Endothelial cell of umbilical vein (primary cell): ENCODE results near the gene SRD5A2. TPM values are rescaled to one million over a fixed set of nuclear protein-coding genes. Genes with fewer than 3 reads are reported as not detected.

Source experiments
- BruUV-seq: library from RNA; stranded (reverse); fragments of 400-500 nt; replicated peaks from 2 replicates; lab custom pipeline; 2021; lab: Mats Ljungman, UMichigan
- CTCF ChIA-PET: fragments of 300-600, 350-600 bp; sonication (Branson Sonifier 250); formaldehyde crosslinking; loops from one replicate; lab custom pipeline; 2021; ENCODE audit warnings: antibody characterized with exemption, inconsistent platforms; lab: Charles Lee
- POLR2A ChIA-PET: fragments of 300-600, 350-600 bp; sonication (Branson Sonifier 250); formaldehyde crosslinking; loops from one replicate; lab custom pipeline; 2021; ENCODE audit warnings: antibody characterized with exemption, inconsistent platforms; lab: Charles Lee
- DNase-seq: peaks from one replicate; pipeline ENCODE4 v3.0.0-alpha.2; 2011; ENCODE audit warnings: low read depth, low spot score
- FAIRE-seq: peaks from 2 replicates; lab custom pipeline; 2011; peaks lifted over from hg19 to GRCh38; lab: Jason Lieb, UNC
- H2AFZ ChIP-seq: 2 replicates; pipeline ENCODE4 v1.6.0; 2012; ENCODE audit warnings: low read depth, low read length, control low read depth, inconsistent platforms
- H3K27ac ChIP-seq: 2 replicates; pipeline ENCODE4 v1.5.1; 2011; ENCODE audit warnings: low read depth, mild to moderate bottlenecking, control low read depth, low read length, moderate library complexity; ENCODE audit not compliant: insufficient read depth
- H3K27me3 ChIP-seq, 2 experiments: 2 replicates each; pipeline versions ENCODE4 v1.6.0 to v1.6.1; 2011; ENCODE audit warnings: low read length in 2 of 2, mixed read lengths in 1 of 2; ENCODE audit not compliant: control insufficient read depth in 2 of 2, insufficient read depth in 2 of 2
- H3K36me3 ChIP-seq, 2 experiments: 2 replicates in 1 of 2; 3 replicates in 1 of 2; pipeline ENCODE4 v1.5.1; 2011; ENCODE audit warnings: low read length in 2 of 2, mild to moderate bottlenecking in 1 of 2, moderate library complexity in 1 of 2; ENCODE audit not compliant: control insufficient read depth in 2 of 2, insufficient read depth in 2 of 2; ENCODE audit errors: extremely low read depth in 1 of 2
- H3K4me1 ChIP-seq: 3 replicates; pipeline ENCODE4 v1.5.1; 2011; ENCODE audit warnings: mild to moderate bottlenecking, low read length; ENCODE audit not compliant: control insufficient read depth, insufficient read depth; ENCODE audit errors: extremely low read depth
- H3K4me2 ChIP-seq: 2 replicates; pipeline ENCODE4 v1.6.1; 2011; ENCODE audit warnings: low read length, control low read depth, mixed read lengths; ENCODE audit not compliant: insufficient read depth
- H3K4me3 ChIP-seq, 3 experiments: fragments of 200-600 bp in 1 of 3; sonication (generic), shearing (Covaris generic) in 1 of 3; replicated peaks in 1 of 3; 2 replicates each; pipeline ENCODE4 v1.5.1; 2011 to 2016; ENCODE audit warnings: control low read depth in 3 of 3, low read length in 3 of 3, mild to moderate bottlenecking in 2 of 3, inconsistent platforms in 1 of 3, low read depth in 1 of 3, moderate library complexity in 1 of 3; ENCODE audit not compliant: insufficient read depth in 1 of 3
- H3K79me2 ChIP-seq: 2 replicates; pipeline ENCODE4 v1.6.0; 2012; ENCODE audit warnings: low read length, inconsistent platforms; ENCODE audit not compliant: control insufficient read depth, insufficient read depth
- H3K9ac ChIP-seq: replicated peaks from 2 replicates; pipeline ENCODE3; 2011; ENCODE audit warnings: low read length, control low read depth; ENCODE audit not compliant: insufficient read depth; ENCODE audit errors: extremely low read depth
- H3K9me1 ChIP-seq: replicated peaks from 3 replicates; pipeline ENCODE4 v1.6.0; 2011; ENCODE audit warnings: mild to moderate bottlenecking, low read length; ENCODE audit not compliant: control insufficient read depth, insufficient read depth; ENCODE audit errors: extremely low read depth
- H3K9me3 ChIP-seq: replicated peaks from 2 replicates; pipeline ENCODE4 v1.5.1; 2012; ENCODE audit warnings: low read length, inconsistent platforms; ENCODE audit not compliant: control insufficient read depth, insufficient read depth
- H4K20me1 ChIP-seq: replicated peaks from 2 replicates; pipeline ENCODE3; 2011; ENCODE audit warnings: mild to moderate bottlenecking, low read length; ENCODE audit not compliant: control insufficient read depth, insufficient read depth; ENCODE audit errors: extremely low read depth
- EZH2 ChIP-seq: IDR thresholded peaks from 2 replicates; pipeline ENCODE4 v1.6.1; 2012; ENCODE audit warnings: borderline replicate concordance, low read depth, mild to moderate bottlenecking, moderate library complexity, low read length, inconsistent platforms; ENCODE audit not compliant: severe bottlenecking
- FOS ChIP-seq: IDR thresholded peaks from 2 replicates; pipeline ENCODE4 v1.6.1; 2011; ENCODE audit warnings: mild to moderate bottlenecking, low read length, moderate library complexity, borderline replicate concordance; ENCODE audit not compliant: insufficient read depth
- GATA2 ChIP-seq: IDR thresholded peaks from 2 replicates; pipeline ENCODE4 v1.7.0; 2011; ENCODE audit warnings: low read depth, mild to moderate bottlenecking, moderate library complexity, mixed read lengths, low read length; ENCODE audit not compliant: insufficient read length, insufficient read depth
- JUN ChIP-seq: IDR thresholded peaks from 2 replicates; pipeline ENCODE4 v1.6.1; 2011; ENCODE audit warnings: borderline replicate concordance, low read depth; ENCODE audit not compliant: insufficient read length, insufficient read depth
- MYC ChIP-seq: IDR thresholded peaks from one replicate; pipeline ENCODE4 v1.6.1; 2011; ENCODE audit warnings: mild to moderate bottlenecking, low read depth, low read length
- POLR2A ChIP-seq: IDR thresholded peaks from 2 replicates; pipeline ENCODE4 v1.6.1; 2012; ENCODE audit warnings: low read depth, mild to moderate bottlenecking, control low read depth, low read length
- POLR2AphosphoS5 ChIP-seq: IDR thresholded peaks from 2 replicates; pipeline ENCODE4 v1.6.1; 2012; ENCODE audit warnings: low read depth, mild to moderate bottlenecking, control low read depth, low read length, moderate library complexity; ENCODE audit not compliant: insufficient read depth
- dilution Hi-C: fragments of 300-500 bp; cut with MboI; formaldehyde crosslinking; loops from one replicate; pipeline ENCODE4 v1.15.0; 2019; ENCODE audit warnings: low sequenced_read_pairs; ENCODE audit not compliant: extremely low pct_ligation_motif_present
- intact Hi-C: fragments of 100-400 bp; cut with micrococcal nuclease; formaldehyde crosslinking; loops from one replicate; pipeline ENCODE4 v1.10.0; 2022
- polyA plus RNA-seq, 4 experiments: library from polyadenylated mRNA; depleted of rRNA in 3 of 4; stranded (reverse) in 3 of 4; unstranded in 1 of 4; fragments of >200 nt; gene quantifications; 2 replicates each; pipeline versions ENCODE4 v1.2.1 to v1.2.3, GENCODE V29; 2011 to 2012; ENCODE audit warnings: missing spikeins in 1 of 4
- total RNA-seq: library from RNA; stranded (reverse); gene quantifications from 2 replicates; pipeline ENCODE4 v1.2.3, GENCODE V29; 2021
- TF ChIP-seq, protein P1 (sequence below): IDR thresholded peaks from 2 replicates; pipeline ENCODE4 v1.6.1; 2011; ENCODE audit not compliant: insufficient read depth, insufficient read length
- TF ChIP-seq, protein P2 (sequence below), 2 donors: IDR thresholded peaks; 1 replicate in 1 of 2; 2 replicates in 1 of 2; pipeline ENCODE4 v1.5.1; 2011; ENCODE audit warnings: low read length in 2 of 2, mild to moderate bottlenecking in 2 of 2, moderate library complexity in 2 of 2, control low read depth in 1 of 2, inconsistent platforms in 1 of 2, low read depth in 1 of 2; ENCODE audit not compliant: insufficient read depth in 1 of 2; ENCODE audit errors: extremely low read depth in 1 of 2

SRD5A2 gene
- total and polyA plus RNA-seq, 2 donors (not counting 3 experiments of a cell fraction or from before 2014, with no cell fraction given), result not detected

DNA sequence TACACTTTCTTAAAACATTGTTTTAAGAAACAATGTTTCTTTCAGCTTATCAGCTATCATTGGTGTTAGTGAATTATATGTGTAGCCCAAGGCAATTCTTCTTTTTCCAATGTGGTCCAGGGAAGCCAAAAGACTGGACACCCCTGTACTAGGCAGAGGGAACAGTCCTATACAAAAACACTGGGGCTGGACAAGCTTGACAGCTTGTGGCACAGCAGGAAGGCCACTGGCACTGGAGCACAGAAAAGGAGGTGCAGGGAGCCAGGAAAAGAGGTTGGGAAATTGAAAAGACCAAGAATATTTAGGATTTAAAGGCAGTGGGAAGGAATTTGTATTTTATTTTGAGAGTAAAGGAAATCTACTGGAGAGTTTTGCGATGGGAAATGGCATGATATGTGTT is 47.7 kb downstream of the SRD5A2 start:
- intact Hi-C loops, result no loop called here
- no peaks in the 10 kb centered on the region for H3K4me1 ChIP-seq
- BruUV-seq, result no TSS peak
- ChIA-PET POLR2A (no interaction called here), CTCF (no interaction called here)
- H3K36me3 ChIP-seq, result no peaks in the 10 kb centered on the region
- no peak overlapping the region for H2AFZ ChIP-seq
- no peak overlapping the region for H3K4me2 ChIP-seq
- no peak for TF ChIP-seq GATA2
- TF ChIP-seq POLR2AphosphoS5, result no peak
- no peak for TF ChIP-seq FOS
- no peak for TF ChIP-seq JUN
- TF ChIP-seq POLR2A, result no peak
- TF ChIP-seq MYC, result no peak
- TF ChIP-seq, protein P1, sequence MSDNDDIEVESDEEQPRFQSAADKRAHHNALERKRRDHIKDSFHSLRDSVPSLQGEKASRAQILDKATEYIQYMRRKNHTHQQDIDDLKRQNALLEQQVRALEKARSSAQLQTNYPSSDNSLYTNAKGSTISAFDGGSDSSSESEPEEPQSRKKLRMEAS, result no peak
- TF ChIP-seq EZH2, result no peak
- TF ChIP-seq, protein P2, sequence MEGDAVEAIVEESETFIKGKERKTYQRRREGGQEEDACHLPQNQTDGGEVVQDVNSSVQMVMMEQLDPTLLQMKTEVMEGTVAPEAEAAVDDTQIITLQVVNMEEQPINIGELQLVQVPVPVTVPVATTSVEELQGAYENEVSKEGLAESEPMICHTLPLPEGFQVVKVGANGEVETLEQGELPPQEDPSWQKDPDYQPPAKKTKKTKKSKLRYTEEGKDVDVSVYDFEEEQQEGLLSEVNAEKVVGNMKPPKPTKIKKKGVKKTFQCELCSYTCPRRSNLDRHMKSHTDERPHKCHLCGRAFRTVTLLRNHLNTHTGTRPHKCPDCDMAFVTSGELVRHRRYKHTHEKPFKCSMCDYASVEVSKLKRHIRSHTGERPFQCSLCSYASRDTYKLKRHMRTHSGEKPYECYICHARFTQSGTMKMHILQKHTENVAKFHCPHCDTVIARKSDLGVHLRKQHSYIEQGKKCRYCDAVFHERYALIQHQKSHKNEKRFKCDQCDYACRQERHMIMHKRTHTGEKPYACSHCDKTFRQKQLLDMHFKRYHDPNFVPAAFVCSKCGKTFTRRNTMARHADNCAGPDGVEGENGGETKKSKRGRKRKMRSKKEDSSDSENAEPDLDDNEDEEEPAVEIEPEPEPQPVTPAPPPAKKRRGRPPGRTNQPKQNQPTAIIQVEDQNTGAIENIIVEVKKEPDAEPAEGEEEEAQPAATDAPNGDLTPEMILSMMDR (IDR thresholded peaks at IDR 0.05; ENCODE audit: extremely low read depth in 1 of 2, insufficient read depth in 1 of 2, low read depth in 1 of 2, low read length in 2 of 2), result no peak
- no peak for FAIRE-seq
- H3K9me3 ChIP-seq, result no peaks in the 10 kb centered on the region
- H4K20me1 ChIP-seq, result no peaks in the 10 kb centered on the region
- no peak overlapping the region for H3K4me3 ChIP-seq
- DNase-seq, result no peak
- no peak overlapping the region for H3K9ac ChIP-seq
- no peaks in the 10 kb centered on the region for H3K9me1 ChIP-seq
- H3K27me3 ChIP-seq, result no peaks in the 10 kb centered on the region
- dilution Hi-C loops, result no loop called here
- H3K27ac ChIP-seq, result no peak overlapping the region
- H3K79me2 ChIP-seq, result no peaks in the 10 kb centered on the region
